HepG2 (cell line): ENCODE measurements around the gene MATR3. TPM values are rescaled to one million over a fixed set of nuclear protein-coding genes. Genes with fewer than 3 reads are reported as not detected.
A peak's percentile ranks its signal among the peaks of the same experiment; 100 is the strongest.

ENCODE experiments used
- ATAC-seq: fragments of 200-7000 bp; cut with Tn5 transposase; 3 replicates; pipeline ENCODE4 v1.9.1; 2020; ENCODE audit warnings: mild to moderate bottlenecking, moderate library complexity
- BruUV-seq: library from RNA; stranded (reverse); fragments of 400-500 nt; replicated peaks from 2 replicates; lab custom pipeline; 2021; lab: Mats Ljungman, UMichigan
- CTCF ChIA-PET: fragments of 300-600 bp; formaldehyde crosslinking; extraction: SDS; loops from one replicate; lab custom pipeline; 2021; ENCODE audit warnings: low total read pairs, inconsistent platforms, low intra/inter-chr PET ratio; lab: Yijun Ruan, JAX
- POLR2A ChIA-PET: fragments of 350-600 bp; sonication (Branson Sonifier 250); formaldehyde crosslinking; loops from one replicate; lab custom pipeline; 2020; ENCODE audit warnings: antibody characterized with exemption, inconsistent platforms; lab: Yijun Ruan, JAX
- DNase-seq: peaks from one replicate; pipeline ENCODE4 v3.0.0-alpha.2; 2015; ENCODE audit warnings: low spot score
- FAIRE-seq: peaks from 3 replicates; lab custom pipeline; 2011; peaks lifted over from hg19 to GRCh38; lab: Jason Lieb, UNC
- H2AFZ ChIP-seq: one replicate; pipeline ENCODE4 v1.6.1; 2011; ENCODE audit warnings: low read length, inconsistent platforms
- H3K27ac ChIP-seq: fragments of 300-600 bp; 3 replicates; pipeline ENCODE4 v1.8.0; 2011; ENCODE audit warnings: mixed run types, mild to moderate bottlenecking, mixed read lengths, low read length, inconsistent platforms; ENCODE audit not compliant: insufficient read depth; ENCODE audit errors: extremely low read length
- H3K27me3 ChIP-seq, 2 experiments: fragments of 200-600 bp in 1 of 2; 2 replicates in 1 of 2; 3 replicates in 1 of 2; pipeline versions ENCODE4 v1.6.0 to v1.8.0; 2011; ENCODE audit warnings: low read length in 2 of 2, mild to moderate bottlenecking in 2 of 2, moderate library complexity in 2 of 2, inconsistent platforms in 1 of 2; ENCODE audit not compliant: insufficient read depth in 2 of 2, control insufficient read depth in 1 of 2
- H3K36me3 ChIP-seq, 2 experiments: fragments of 200-600 bp in 1 of 2; replicated peaks in 1 of 2; 2 replicates in 1 of 2; 3 replicates in 1 of 2; pipeline versions ENCODE4 v1.5.1 to v1.8.0; 2011; ENCODE audit warnings: low read length in 2 of 2, inconsistent platforms in 1 of 2; ENCODE audit not compliant: insufficient read depth in 2 of 2, control insufficient read depth in 1 of 2
- H3K4me1 ChIP-seq: 2 replicates; pipeline ENCODE4 v1.5.1; 2012; ENCODE audit warnings: low read length, inconsistent platforms; ENCODE audit not compliant: insufficient read depth
- H3K4me2 ChIP-seq: 2 replicates; pipeline ENCODE4 v1.6.0; 2011; ENCODE audit warnings: low read depth, low read length, inconsistent platforms
- H3K4me3 ChIP-seq, 3 experiments: fragments of 200-600 bp in 1 of 3; sonication (generic), shearing (Covaris generic) in 1 of 3; replicated peaks in 1 of 3; 2 replicates each; pipeline ENCODE4 v1.5.1; 2011 to 2016; ENCODE audit warnings: low read length in 3 of 3, inconsistent platforms in 2 of 3, low read depth in 2 of 3, mild to moderate bottlenecking in 2 of 3, control low read depth in 1 of 3, mixed read lengths in 1 of 3; ENCODE audit not compliant: insufficient read depth in 1 of 3
- H3K79me2 ChIP-seq: one replicate; pipeline ENCODE4 v1.6.1; 2011; ENCODE audit warnings: low read length, inconsistent platforms; ENCODE audit not compliant: insufficient read depth
- H3K9ac ChIP-seq: 2 replicates; pipeline ENCODE4 v1.6.0; 2011; ENCODE audit warnings: mild to moderate bottlenecking, low read depth, low read length, inconsistent platforms; ENCODE audit not compliant: insufficient read depth
- H3K9me3 ChIP-seq: 2 replicates; pipeline ENCODE4 v1.5.1; 2012; ENCODE audit warnings: mild to moderate bottlenecking, low read length
- H4K20me1 ChIP-seq: 2 replicates; pipeline ENCODE4 v1.6.0; 2011; ENCODE audit warnings: inconsistent platforms, mild to moderate bottlenecking, low read length, moderate library complexity; ENCODE audit not compliant: insufficient read depth
- CBX5 ChIP-seq: sonication (generic); formaldehyde crosslinking; IDR thresholded peaks from 2 replicates; pipeline ENCODE4 v1.4.0; 2020; ENCODE audit warnings: missing genetic modification reagents, borderline replicate concordance
- GATAD1 ChIP-seq: IDR thresholded peaks from 2 replicates; pipeline ENCODE4 v1.6.1; 2016; ENCODE audit warnings: missing genetic modification reagents, missing compliant biosample characterization
- GPN1 ChIP-seq: sonication (generic); formaldehyde crosslinking; IDR thresholded peaks from 2 replicates; pipeline ENCODE4 v1.5.1; 2020; ENCODE audit warnings: missing genetic modification reagents, borderline replicate concordance
- HMG20A ChIP-seq: IDR thresholded peaks from 2 replicates; pipeline ENCODE4 v1.6.1; 2016; ENCODE audit warnings: borderline replicate concordance
- NCOR1 ChIP-seq: fragments of 200-600 bp; sonication (generic); IDR thresholded peaks from 2 replicates; pipeline ENCODE4 v1.7.0; 2017; ENCODE audit warnings: antibody characterized with exemption, low read length, borderline replicate concordance
- POLR2AphosphoS2 ChIP-seq: IDR thresholded peaks from 2 replicates; pipeline ENCODE4 v1.6.1; 2011; ENCODE audit warnings: low read depth, low read length, improper control_type of control experiment
- SP5 ChIP-seq: IDR thresholded peaks from 2 replicates; pipeline ENCODE4 v1.6.1; 2016; ENCODE audit warnings: low read depth, borderline replicate concordance
- SPEN ChIP-seq: sonication (generic); formaldehyde crosslinking; IDR thresholded peaks from 2 replicates; pipeline ENCODE4 v1.5.1; 2020; ENCODE audit warnings: low read depth, mild to moderate bottlenecking, missing genetic modification reagents
- STAG1 ChIP-seq: sonication (generic); formaldehyde crosslinking; IDR thresholded peaks from 2 replicates; pipeline ENCODE4 v1.4.0; 2020; ENCODE audit warnings: missing genetic modification reagents
- ZNF180 ChIP-seq: sonication (generic); formaldehyde crosslinking; IDR thresholded peaks from 2 replicates; pipeline ENCODE4 v1.4.0; 2020; ENCODE audit warnings: low read depth, missing genetic modification reagents, borderline replicate concordance
- ZNF337 ChIP-seq: sonication (generic); formaldehyde crosslinking; IDR thresholded peaks from 2 replicates; pipeline ENCODE4 v1.5.1; 2020; ENCODE audit warnings: missing genetic modification reagents, low read depth, mild to moderate bottlenecking, borderline replicate concordance
- ZNF543 ChIP-seq: sonication (generic); formaldehyde crosslinking; IDR thresholded peaks from 2 replicates; pipeline ENCODE4 v1.4.0; 2020; ENCODE audit warnings: mild to moderate bottlenecking, missing genetic modification reagents
- WGBS: methylation state at CpG from one replicate; pipeline ENCODE4 v1.1.6; 2017; ENCODE audit warnings: low lambda C conversion rate; 5-methylcytosine and 5-hydroxymethylcytosine counted together
- in situ Hi-C: cut with HindIII; loops from 2 replicates; pipeline ENCODE4 v1.10.0; 2017; ENCODE audit warnings: low pct_unique_long_range_greater_than_20kb; ENCODE audit not compliant: extremely low pct_ligation_motif_present
- intact Hi-C: fragments of 100-400 bp; cut with micrococcal nuclease; formaldehyde crosslinking; loops from one replicate; pipeline ENCODE4 v1.10.0; 2022; ENCODE audit not compliant: unreplicated experiment
- polyA plus RNA-seq, 8 experiments: library from polyadenylated mRNA; depleted of rRNA in 3 of 8; stranded (reverse) in 7 of 8; unstranded in 1 of 8; fragments of >200 nt; fragmentation: Illumina TruSeq in 4 of 8; extraction: Trizol in 4 of 8; gene quantifications; 2 replicates each; pipeline versions ENCODE4 v1.2.1 to v1.2.3, GENCODE V29; 2011 to 2016; ENCODE audit warnings: low read depth in 4 of 8, missing spikeins in 1 of 8, mixed read lengths in 1 of 8; ENCODE audit not compliant: insufficient read depth in 1 of 8
- total RNA-seq, 5 experiments: library from RNA; depleted of rRNA; stranded (reverse); fragments of >200 nt; fragmentation: Illumina TruSeq; extraction: Trizol; gene quantifications; 2 replicates each; pipeline ENCODE4 v1.2.3, GENCODE V29; 2016; ENCODE audit warnings: low read depth in 1 of 5
- TF ChIP-seq, protein P1 (sequence below): sonication (generic); formaldehyde crosslinking; IDR thresholded peaks from 2 replicates; pipeline ENCODE4 v1.4.0; 2020; ENCODE audit warnings: missing genetic modification reagents

MATR3 gene
- total and polyA plus RNA-seq, 2 of the 13 experiments (the other 11 are each of a cell fraction or from before 2014, with no cell fraction given) = 94.2 to 341 TPM

DNA sequence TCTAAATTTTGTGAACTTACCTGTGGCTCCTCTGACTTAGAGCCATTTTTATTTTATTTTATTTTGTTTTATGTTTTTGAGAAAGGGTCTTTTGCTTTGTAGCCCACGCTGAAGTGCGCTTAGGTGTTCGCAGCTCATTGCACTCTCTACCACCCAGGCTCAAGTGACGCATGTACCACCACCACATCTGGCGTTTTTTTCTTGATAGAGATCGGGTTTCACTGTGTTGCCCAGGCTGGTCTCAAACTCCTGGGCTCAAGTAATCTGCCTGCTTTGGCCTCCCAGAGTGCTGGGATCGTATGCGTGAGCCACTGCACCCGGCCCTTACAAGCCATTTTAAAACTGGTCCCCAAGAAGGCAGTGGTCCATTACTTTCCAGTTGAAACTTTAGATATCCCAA, 18.5 kb downstream of the MATR3 start:
- peaks cover 100% of the 10 kb centered on the region for H3K79me2 ChIP-seq
- H3K9me3 ChIP-seq = no peaks in the 10 kb centered on the region
- FAIRE-seq (no peak), DNase-seq (no peak)
- no peak overlapping the region for H2AFZ ChIP-seq
- no peaks in the 10 kb centered on the region for H3K27me3 ChIP-seq
- peaks cover 11 to 35% of the 10 kb centered on the region in 2 experiments for H3K36me3 ChIP-seq
- no peak overlapping the region for H3K9ac ChIP-seq
- H4K20me1 ChIP-seq = peaks cover 98% of the 10 kb centered on the region
- CTCF ChIA-PET = no interaction called here
- BruUV-seq = no TSS peak
- POLR2A ChIA-PET = interaction anchor here (2.3 kb wide), 1 partner anchor 30 kb away, joined by 7 read pairs; the partner anchor contains the start of gene PAIP2
- intact Hi-C loops = no loop called here
- in situ Hi-C loops = no loop called here
- TF ChIP-seq GPN1 (CRISPR knock-in tag) (no peak), NCOR1 (no peak), SPEN (CRISPR knock-in tag) (no peak), STAG1 (CRISPR knock-in tag) (no peak), CBX5 (no peak), ZNF337 (no peak), ZNF180 (CRISPR knock-in tag) (no peak), GATAD1 (CRISPR knock-in tag) (no peak), SP5 (no peak)
- TF ChIP-seq, all 625 proteins: peak for 0
- Histone ChIP-seq H3K4me3 (no peak overlapping the region), H3K4me2 (no peak overlapping the region), H3K4me1 (peaks cover 54% of the 10 kb centered on the region), H3K27ac (no peak overlapping the region)
- ATAC-seq = no peak
- WGBS = 95% methylated on average over 9 of the region's 9 CpGs

DNA sequence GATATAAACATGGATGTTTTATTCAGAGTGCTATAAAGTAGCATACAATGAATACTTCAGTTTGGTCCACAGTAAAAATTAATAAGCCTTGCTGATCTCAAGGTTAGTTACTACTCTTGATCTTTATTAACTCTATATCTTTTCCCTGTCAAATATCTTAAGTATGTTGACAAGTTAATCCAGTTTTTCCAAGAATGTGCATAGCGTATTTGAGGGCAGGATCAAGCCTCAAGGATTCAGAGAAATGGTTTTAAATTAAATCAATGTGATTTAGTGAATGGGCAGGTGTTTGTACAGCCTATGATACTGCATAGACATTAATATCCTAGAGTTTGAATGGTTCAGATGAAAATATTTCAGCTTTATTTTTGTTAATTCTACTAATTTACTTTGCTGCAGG, 20.7 kb downstream of the MATR3 start:
- peaks cover 16 to 40% of the 10 kb centered on the region in 2 experiments for H3K36me3 ChIP-seq
- FAIRE-seq = no peak

More for the DNA sequence above, 20.7 kb downstream of the MATR3 start:
- ATAC-seq (no peak), DNase-seq (no peak)
- Histone ChIP-seq H3K27ac (no peak overlapping the region), H3K27me3 (no peaks in the 10 kb centered on the region), H3K9me3 (no peaks in the 10 kb centered on the region), H3K4me1 (peaks cover 34% of the 10 kb centered on the region), H3K79me2 (peaks cover 99% of the 10 kb centered on the region), H2AFZ (no peak overlapping the region), H3K9ac (no peak overlapping the region), H4K20me1 (peaks cover 80% of the 10 kb centered on the region), H3K4me2 (no peak overlapping the region), H3K4me3 (no peak overlapping the region)
- intact Hi-C loops (no loop called here), in situ Hi-C loops (no loop called here)
- POLR2A ChIA-PET = no interaction called here
- no TSS peak for BruUV-seq
- WGBS = 100% methylated on average over 1 of the region's 1 CpG
- CTCF ChIA-PET = no interaction called here
- TF ChIP-seq HMG20A (CRISPR knock-in tag) (no peak), ZNF543 (CRISPR knock-in tag) (no peak), POLR2AphosphoS2 (0 out of 2 replicates have a peak, but pooled peaks have one; percentile 61), GPN1 (CRISPR knock-in tag) (no peak)
- TF ChIP-seq, protein P1, sequence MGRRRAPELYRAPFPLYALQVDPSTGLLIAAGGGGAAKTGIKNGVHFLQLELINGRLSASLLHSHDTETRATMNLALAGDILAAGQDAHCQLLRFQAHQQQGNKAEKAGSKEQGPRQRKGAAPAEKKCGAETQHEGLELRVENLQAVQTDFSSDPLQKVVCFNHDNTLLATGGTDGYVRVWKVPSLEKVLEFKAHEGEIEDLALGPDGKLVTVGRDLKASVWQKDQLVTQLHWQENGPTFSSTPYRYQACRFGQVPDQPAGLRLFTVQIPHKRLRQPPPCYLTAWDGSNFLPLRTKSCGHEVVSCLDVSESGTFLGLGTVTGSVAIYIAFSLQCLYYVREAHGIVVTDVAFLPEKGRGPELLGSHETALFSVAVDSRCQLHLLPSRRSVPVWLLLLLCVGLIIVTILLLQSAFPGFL (CRISPR knock-in tag) = no peak
